Measurements from ENCODE around the gene KRTAP22-1. TPM values are rescaled to one million over a fixed set of nuclear protein-coding genes. Genes with fewer than 3 reads are reported as not detected.

Gene KRTAP22-1
- total RNA-seq, 4 donors from 2014 or later, result not detected

DNA sequence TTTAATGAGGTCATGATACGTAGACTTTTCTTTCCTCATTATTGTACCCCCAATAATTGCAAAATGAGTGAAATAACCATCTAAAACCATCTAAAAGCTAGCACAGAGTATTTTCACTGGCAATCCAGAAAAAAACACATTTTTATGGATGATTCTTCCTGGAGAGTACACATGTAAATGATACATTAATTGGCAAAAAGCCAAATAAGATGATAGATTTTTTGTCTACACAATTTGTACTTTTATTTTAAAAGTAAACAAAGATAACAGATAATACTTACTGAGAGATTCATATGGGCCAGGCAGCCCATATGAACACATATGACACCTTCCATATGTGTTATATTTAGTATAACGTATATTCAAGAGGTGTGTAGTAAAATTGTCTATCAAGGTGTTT lies 37.3 kb upstream of the KRTAP22-1 start:
- intact Hi-C loops (cut with DNase I; ENCODE audit: low total_unique reads), result no loop called here
- WGBS, 2 donors, result 89 to 92% methylated on average over 2 of the region's 2 CpGs
- TF ChIP-seq, protein P1, sequence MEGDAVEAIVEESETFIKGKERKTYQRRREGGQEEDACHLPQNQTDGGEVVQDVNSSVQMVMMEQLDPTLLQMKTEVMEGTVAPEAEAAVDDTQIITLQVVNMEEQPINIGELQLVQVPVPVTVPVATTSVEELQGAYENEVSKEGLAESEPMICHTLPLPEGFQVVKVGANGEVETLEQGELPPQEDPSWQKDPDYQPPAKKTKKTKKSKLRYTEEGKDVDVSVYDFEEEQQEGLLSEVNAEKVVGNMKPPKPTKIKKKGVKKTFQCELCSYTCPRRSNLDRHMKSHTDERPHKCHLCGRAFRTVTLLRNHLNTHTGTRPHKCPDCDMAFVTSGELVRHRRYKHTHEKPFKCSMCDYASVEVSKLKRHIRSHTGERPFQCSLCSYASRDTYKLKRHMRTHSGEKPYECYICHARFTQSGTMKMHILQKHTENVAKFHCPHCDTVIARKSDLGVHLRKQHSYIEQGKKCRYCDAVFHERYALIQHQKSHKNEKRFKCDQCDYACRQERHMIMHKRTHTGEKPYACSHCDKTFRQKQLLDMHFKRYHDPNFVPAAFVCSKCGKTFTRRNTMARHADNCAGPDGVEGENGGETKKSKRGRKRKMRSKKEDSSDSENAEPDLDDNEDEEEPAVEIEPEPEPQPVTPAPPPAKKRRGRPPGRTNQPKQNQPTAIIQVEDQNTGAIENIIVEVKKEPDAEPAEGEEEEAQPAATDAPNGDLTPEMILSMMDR (IDR thresholded peaks at IDR 0.05), result no peak
- no peak for TF ChIP-seq POLR2A (IDR thresholded peaks at IDR 0.05)
- no peak overlapping the region for H3K4me3 ChIP-seq (ENCODE audit: low read depth, poor library complexity, severe bottlenecking)
- no peak for DNase-seq (ENCODE audit: low spot score in 2 of 2)

DNA sequence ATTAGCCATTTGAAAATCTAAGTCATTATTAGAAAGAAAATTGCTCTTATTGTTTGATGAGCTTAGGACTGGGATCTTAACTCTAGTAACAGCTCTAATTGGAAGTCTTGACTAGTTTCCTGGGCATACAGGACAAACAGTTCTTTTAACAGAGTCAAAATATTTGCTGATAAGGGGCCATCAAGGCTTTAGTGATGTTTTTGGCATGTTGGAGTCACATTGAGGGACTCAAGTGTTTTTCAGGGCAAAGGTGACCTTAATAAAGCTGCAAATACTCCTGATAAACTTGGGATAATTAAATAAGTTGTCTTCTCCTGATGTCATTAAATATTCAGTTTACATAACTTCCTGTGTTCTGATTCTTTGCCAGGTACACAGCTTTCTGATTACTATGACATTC lies 33.3 kb upstream of the KRTAP22-1 start:
- intact Hi-C loops (cut with DNase I; ENCODE audit: low total_unique reads), result no loop called here
- DNase-seq (ENCODE audit: low spot score in 2 of 2), result no peak
- no peak overlapping the region for H3K4me3 ChIP-seq (ENCODE audit: low read depth, poor library complexity, severe bottlenecking)
- TF ChIP-seq, protein P1 (IDR thresholded peaks at IDR 0.05), result no peak
- TF ChIP-seq POLR2A (IDR thresholded peaks at IDR 0.05), result no peak

DNA sequence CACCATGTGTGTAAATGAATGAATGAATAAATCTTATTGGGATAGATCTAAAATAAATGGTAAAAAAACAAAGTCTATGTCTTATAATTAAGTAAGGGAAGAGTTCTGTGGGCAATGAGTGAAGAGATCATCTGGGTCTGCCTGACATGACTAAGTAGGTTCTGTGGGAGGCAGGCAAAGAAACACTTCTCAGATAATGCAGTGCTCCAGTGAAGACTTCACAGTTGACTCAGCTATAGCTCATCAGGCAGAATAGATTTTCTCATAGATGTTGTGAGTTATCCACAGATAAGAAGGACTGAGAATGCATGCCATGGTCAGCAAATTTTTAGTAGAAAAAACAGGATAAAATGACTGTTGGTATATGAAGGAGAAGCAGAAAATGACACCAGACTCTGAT lies 23.1 kb upstream of the KRTAP22-1 start:
- H3K4me3 ChIP-seq (ENCODE audit: low read depth, poor library complexity, severe bottlenecking), result no peak overlapping the region
- intact Hi-C loops (cut with DNase I; ENCODE audit: low total_unique reads), result no loop called here
- TF ChIP-seq POLR2A (IDR thresholded peaks at IDR 0.05), result no peak
- TF ChIP-seq, protein P1 (IDR thresholded peaks at IDR 0.05), result no peak
- DNase-seq (ENCODE audit: low spot score in 2 of 2), result no peak

DNA sequence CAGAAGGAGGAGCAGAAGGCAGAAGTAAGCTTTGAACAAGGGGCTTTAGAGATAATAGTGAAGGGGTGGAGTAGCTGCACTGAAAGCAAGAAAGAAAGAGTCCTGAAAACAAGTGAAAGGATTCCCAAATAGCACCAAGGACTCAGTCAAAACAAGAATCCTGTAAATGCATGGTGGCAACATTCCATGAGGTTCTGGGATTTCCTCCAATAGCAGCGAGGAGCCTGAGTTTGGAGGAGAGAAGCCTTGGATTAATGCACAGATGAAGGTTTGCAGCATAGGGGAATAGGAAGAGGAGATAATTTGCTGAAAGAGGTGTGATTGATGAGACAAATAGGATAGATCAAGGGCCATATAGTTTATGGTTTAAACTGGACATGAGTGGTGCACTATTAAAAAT lies 21.5 kb upstream of the KRTAP22-1 start:
- DNase-seq (ENCODE audit: low spot score in 2 of 2), result no peak
- intact Hi-C loops (cut with DNase I; ENCODE audit: low total_unique reads), result no loop called here
- 36 to 38% methylated on average over 1 of the region's 1 CpG for WGBS, 2 donors
- no peak overlapping the region for H3K4me3 ChIP-seq (ENCODE audit: low read depth, poor library complexity, severe bottlenecking)
- no peak for TF ChIP-seq POLR2A (IDR thresholded peaks at IDR 0.05)
- TF ChIP-seq, protein P1 (IDR thresholded peaks at IDR 0.05), result no peak

DNA sequence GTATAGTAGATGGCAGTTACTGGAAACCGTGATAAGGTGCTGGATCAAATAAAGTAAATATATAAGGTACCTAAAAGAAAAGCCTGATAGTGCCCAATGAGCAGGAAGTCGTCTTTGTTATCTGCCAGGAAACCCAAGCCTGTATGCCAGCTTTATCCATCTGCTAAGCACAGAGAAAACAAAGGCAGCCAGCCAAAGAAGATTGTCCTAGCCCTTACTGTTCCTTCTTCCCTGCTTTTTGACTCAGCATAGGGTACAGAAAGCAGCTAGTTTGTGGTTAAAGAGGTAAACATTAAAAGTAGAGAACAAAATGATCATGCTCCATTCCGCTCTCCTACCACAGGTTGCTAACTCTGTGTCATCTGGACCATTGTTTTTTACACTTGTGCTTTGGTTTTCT lies 20.8 kb upstream of the KRTAP22-1 start:
- no peak for TF ChIP-seq POLR2A (IDR thresholded peaks at IDR 0.05)
- TF ChIP-seq, protein P1 (IDR thresholded peaks at IDR 0.05), result no peak
- DNase-seq (ENCODE audit: low spot score in 2 of 2), result no peak
- intact Hi-C loops (cut with DNase I; ENCODE audit: low total_unique reads), result no loop called here
- 71 to 73% methylated on average over 3 of the region's 3 CpGs for WGBS, 2 donors
- H3K4me3 ChIP-seq (ENCODE audit: low read depth, poor library complexity, severe bottlenecking), result no peak overlapping the region

DNA sequence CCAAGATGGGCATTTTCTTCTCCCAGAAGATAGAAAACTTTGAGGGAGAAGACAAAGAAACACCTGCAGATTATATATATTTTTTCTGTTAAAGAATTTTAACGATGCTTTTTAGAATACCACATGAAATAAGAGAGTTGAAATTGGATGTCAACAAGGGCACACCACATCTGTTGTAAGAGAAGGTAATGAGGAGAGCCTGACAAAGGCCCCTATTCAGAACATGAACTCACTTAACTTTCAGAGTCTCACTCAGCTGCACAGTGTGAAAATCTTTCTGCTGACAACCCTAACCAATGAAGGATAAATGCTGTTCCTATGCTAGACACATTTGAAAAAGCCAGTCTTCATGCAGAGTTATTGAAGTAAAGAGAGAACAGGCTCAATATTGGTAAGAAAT lies 18.0 kb upstream of the KRTAP22-1 start:
- no peak for DNase-seq (ENCODE audit: low spot score in 2 of 2)
- no peak overlapping the region for H3K4me3 ChIP-seq (ENCODE audit: low read depth, poor library complexity, severe bottlenecking)
- intact Hi-C loops (cut with DNase I; ENCODE audit: low total_unique reads), result no loop called here
- 60 to 73% methylated on average over 1 of the region's 1 CpG for WGBS, 2 donors
- TF ChIP-seq, protein P1 (IDR thresholded peaks at IDR 0.05), result no peak
- TF ChIP-seq POLR2A (IDR thresholded peaks at IDR 0.05), result no peak
